GM21737 (cell line): Measurements from ENCODE around the gene TGFA.

Experiments used
- ATAC-seq: cut with Tn5 transposase; IDR thresholded peaks from one replicate; pipeline ENCODE4 v1.9.1; 2021; ENCODE audit warnings: mild to moderate bottlenecking, moderate library complexity; ENCODE audit not compliant: unreplicated experiment

TGFA gene

GRCh38 chr2:70553584-70554337, at the start of gene TGFA:
Gene TGFA (minus strand): TSS chr2:70553826. CDS start chr2:70553767, 59 bp downstream.
- ATAC-seq: peak; percentile 71

GRCh38 chr2:70603066-70603465, 49.4 kb upstream of the TGFA start:
- no peak for ATAC-seq

DNA sequence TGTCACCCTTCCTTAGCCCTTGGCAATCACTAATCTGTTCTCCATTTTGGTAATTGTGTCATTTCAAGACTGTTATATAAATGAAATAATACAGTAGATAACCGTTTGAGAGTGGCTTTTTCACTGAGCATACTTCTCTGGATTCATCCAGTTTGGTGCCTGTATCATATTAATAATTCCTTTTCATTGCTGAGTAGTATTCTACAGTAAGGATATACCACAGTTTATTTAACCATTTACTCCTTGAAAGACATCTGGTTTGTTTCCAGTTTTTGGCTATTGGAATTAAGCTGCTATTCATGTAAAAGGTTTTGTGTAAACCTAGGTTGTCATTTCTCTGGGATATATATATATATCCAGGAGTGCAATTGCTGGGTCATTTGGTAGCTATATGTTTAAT, 44.6 kb upstream of the TGFA start:
- no peak for ATAC-seq

DNA sequence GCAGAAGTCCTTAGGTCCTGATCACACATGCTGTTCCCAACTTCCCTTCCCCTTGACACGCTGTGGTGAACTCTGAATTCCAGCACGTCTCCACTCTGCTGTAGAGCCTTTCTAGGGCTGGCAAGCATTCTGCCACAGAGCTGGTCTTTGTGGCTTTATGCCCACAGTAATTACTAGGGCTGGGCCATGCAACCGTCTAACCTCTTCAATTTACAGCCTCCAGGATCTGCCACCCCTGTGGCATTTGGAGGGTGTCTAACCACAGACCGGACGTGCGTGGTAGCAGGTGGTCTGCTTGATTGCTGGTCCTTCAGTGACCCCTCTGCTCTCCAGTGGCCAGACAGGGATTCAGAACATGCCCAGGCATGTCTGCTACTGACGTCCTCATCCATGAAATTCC, 43.1 kb upstream of the TGFA start:
- no peak for ATAC-seq

DNA sequence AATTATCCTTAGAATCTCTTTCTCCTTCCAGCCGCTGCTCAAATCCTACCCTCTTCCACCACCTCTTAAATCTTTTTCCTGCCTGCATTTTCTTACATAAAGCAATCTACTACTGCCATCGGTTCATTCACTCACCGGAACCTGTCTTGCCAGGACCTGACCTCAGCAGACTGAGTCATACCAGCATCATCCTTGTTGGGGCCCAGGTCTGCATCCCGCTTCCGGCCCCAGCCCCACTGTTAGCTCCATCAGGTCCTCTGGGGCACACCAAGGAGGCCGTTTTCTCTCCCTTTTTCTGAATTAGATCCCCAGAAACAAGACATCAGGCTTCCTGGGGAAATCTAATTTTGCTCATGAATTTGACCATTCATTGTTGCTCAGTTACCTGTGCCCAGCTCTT, 42.7 kb upstream of the TGFA start:
- no peak for ATAC-seq

- ATAC-seq: no peak
These were observed 29.5 kb upstream of the TGFA start for GRCh38 chr2:70583091-70583490.

DNA sequence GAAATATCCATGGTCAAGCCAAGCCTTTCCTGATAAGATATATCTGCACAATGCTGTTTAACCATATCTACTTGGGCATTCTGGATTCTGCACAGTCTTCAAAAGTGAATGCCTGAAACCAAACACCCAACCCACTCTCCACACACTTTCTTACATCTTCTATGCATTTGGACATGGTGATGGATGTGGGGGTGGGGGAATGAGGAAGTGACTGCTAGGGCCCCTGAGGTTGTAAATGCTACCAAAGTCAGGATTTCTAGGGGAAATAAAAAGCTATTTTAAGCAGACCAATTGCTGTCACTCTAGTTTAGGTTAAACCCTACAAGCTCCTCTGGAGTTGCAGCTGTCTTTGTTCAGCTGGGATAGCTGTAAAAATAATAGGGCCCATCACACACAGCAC, 26.7 kb upstream of the TGFA start:
- ATAC-seq: no peak

- no peak for ATAC-seq
These were observed 21.0 kb upstream of the TGFA start for GRCh38 chr2:70574618-70575017.

DNA sequence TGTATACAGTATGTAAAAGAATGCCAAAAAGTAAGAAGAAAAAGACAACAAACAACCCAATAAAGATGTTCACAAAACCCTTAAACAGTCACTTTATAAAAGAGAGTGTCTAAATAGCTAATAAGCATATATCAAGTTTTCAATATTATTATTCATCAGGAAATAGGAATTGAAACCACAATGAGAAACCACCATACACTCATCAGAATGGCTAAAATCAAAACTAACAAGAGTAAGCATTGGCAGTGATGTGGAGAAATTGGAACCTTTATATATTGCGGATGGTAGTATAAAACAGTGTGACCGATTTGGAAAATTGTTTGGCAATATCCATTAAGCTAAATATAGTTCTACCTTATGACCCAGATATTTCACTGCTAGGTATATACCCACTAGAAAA, 20.5 kb upstream of the TGFA start:
- no peak for ATAC-seq

DNA sequence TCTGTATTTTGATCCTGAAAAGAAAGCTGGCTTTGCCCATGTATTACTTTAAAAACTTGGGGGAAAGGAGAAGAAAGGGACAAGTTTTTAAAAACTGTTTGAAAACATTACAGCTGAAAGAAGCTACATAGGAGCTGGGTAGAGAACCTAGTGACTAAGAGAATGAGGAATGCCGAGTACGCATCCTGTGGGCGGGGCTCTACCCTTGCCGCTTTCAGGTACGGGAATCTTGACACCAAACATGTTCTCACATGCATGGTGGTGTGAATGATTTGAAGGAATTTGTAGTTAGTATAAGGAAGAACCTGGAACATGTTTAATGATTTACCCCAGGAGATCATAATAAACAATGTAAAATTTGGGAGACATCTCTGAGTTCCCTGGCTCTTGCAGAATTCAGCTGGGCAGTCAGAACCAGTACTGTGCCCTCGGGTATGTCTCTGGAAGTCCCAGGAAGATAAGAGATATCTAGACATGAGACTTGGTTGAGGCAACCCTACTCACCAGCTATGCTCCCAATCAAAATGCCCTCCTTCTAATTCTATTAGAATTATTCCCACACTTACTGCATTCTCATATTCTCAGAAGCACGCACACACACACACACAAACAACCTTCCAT, 16.5 kb upstream of the TGFA start:
- ATAC-seq: no peak

- no peak for ATAC-seq
These were observed 15.9 kb upstream of the TGFA start for GRCh38 chr2:70569559-70569958.

DNA sequence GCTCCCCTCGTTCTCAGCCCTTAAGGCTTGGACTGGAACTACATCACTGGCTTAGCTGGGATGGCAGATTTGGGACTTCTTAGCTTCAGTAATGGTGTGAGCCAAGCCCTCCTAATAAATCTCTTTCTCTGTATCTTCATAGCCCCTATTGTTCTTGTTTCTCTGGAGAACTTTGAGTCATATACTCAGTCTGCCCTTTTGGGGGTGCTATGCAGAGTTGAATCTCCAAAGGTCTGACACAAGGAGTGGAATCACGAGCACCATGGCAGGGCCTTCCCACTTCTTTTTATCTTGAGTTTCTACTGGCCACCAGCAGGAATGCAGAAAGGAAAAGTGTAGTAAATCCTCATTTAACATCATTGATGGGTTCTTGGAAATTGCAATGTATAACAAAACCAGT, 13.3 kb upstream of the TGFA start:
- ATAC-seq: no peak

- no peak for ATAC-seq
These were observed 12.8 kb upstream of the TGFA start for GRCh38 chr2:70566464-70566863.

- no peak for ATAC-seq
These were observed 11.6 kb upstream of the TGFA start for GRCh38 chr2:70565039-70565731.

DNA sequence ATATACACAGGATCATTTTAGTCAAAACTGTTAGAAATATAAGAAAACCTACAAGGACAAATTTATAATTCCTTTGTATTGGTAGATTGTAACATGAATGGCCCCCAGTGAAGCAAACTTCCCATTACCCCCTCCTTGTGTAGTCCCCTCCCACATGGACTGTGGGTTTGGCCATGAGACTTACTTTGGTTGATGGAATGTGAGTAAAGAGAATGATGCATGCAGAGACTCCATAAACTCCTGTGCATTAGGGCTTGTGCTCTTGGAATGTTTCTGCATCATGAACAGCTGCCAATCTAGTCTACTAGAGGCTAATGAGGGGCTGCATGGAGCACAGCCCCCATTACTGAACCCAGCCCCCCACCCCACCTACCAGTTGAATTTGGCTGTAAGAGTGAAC, 8.3 kb upstream of the TGFA start:
- ATAC-seq: no peak

- ATAC-seq: no peak
These were observed 6.8 kb upstream of the TGFA start for GRCh38 chr2:70560442-70560841.

DNA sequence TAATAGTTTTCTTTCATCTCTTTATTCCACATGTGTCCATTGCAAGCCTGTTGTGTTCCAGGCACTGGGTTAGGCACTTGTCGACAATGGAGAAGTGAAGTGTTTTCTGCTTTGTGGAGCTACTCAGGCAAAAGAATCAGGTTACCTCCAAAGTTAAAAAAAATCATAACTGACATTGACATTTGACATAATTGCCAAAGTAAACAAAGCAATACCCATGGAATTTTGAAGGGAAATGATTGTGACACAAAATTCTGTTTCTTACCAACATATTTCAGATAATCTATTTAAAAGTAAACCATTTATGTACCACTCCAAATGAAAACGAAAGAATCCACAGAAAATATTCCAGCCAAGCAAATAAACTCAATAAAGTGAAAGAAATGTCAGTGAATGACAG, 6.4 kb upstream of the TGFA start:
- ATAC-seq: no peak

- ATAC-seq: no peak
These were observed 4.7 kb upstream of the TGFA start for GRCh38 chr2:70558195-70558808.

DNA sequence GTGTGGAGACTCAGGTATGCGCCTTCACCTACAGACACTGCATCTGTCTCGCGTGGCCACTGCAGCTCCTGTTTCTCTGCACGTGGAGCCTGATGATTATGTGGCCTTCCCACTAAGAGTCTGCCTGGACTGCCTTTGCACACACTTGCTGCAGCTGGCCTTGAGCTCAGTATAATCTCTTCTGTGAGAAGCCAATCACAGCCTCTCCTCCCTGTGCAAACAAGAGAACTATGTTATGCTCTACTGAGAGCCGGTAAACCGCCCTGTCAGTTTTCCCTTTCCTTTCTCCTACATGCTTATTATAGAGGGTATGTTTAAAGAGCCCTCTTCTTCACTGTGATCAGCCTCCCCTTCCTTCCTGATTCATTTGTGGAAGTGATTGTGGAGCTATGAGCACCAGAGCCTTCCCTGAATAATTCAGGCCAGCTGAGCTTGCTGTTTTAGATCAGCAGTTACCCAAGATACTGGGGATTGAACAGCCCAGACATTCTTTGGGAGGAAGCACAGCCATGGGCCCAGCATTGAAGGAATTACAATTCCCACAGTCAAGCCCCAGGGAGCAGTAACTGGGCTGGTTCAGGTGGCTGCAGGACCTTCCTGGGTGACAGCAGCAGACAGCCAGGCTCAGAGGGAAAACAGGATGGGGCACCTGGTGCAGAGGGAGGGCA, 3.7 kb upstream of the TGFA start:
- no peak for ATAC-seq

DNA sequence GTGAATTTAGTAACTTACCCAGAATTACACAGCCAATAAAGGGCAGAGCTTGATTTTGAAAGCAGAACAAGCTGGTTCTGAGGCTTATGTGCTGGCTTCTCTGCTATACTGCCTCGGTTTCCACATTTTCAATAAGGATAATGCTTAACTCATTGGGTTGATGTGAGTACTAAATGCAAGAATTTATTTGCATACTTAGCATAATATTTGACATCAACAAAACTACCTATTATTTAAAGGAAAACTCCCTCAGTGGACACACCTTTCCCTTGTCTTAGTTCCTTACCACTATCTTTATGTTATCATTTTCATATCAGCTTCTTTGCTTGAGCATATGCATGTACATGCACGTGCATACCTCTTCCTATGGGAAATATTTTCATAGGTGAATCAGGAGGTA, 3.0 kb upstream of the TGFA start:
- ATAC-seq: no peak

- no peak for ATAC-seq
These were observed 789 bp upstream of the TGFA start for GRCh38 chr2:70554338-70554892.
